K562 (cell line): Measurements from ENCODE around the gene C1QTNF12. TPM values are rescaled to one million over a fixed set of nuclear protein-coding genes. Genes with fewer than 3 reads are reported as not detected.
A peak's percentile ranks its signal among the peaks of the same experiment; 100 is the strongest.

ENCODE experiments used
- ATAC-seq: fragments of 200-7000 bp; cut with Tn5 transposase; 3 replicates; pipeline ENCODE4 v1.9.1; 2020; ENCODE audit warnings: moderate library complexity
- BruUV-seq: library from RNA; stranded (reverse); fragments of 400-500 nt; replicated peaks from 2 replicates; lab custom pipeline; 2021; lab: Mats Ljungman, UMichigan
- CTCF ChIA-PET: fragments of 300-600 bp; formaldehyde crosslinking; extraction: SDS; loops from one replicate; lab custom pipeline; 2021; ENCODE audit warnings: low intra/inter-chr PET ratio; lab: Yijun Ruan, JAX
- POLR2A ChIA-PET: fragments of 300-600, 350-650 bp; sonication (Branson Sonifier 250); formaldehyde crosslinking; extraction: SDS; loops from one replicate; lab custom pipeline; 2021; ENCODE audit warnings: antibody characterized with exemption, inconsistent platforms; lab: Yijun Ruan, JAX
- DNase-seq, 4 experiments: peaks; one replicate each; pipeline versions ENCODE4 v3.0.0 to v3.0.0-alpha.2; 2011 to 2018; ENCODE audit warnings: low spot score in 3 of 4, mixed read lengths in 3 of 4; ENCODE audit errors: extremely low read depth in 1 of 4
- FAIRE-seq: peaks from 2 replicates; lab custom pipeline; 2011; peaks lifted over from hg19 to GRCh38; lab: Jason Lieb, UNC
- H2AFZ ChIP-seq: 2 replicates; pipeline ENCODE4 v1.6.0; 2011; ENCODE audit warnings: low read depth, low read length, control low read depth, inconsistent platforms
- H3K27ac ChIP-seq: fragments of 200-600 bp; 3 replicates; pipeline ENCODE4 v1.8.0; 2011; ENCODE audit warnings: low read depth, mild to moderate bottlenecking, control low read depth, inconsistent platforms, low read length, moderate library complexity, mixed read lengths; ENCODE audit errors: extremely low read depth
- H3K27me3 ChIP-seq, 2 experiments: fragments of 300-600 bp in 1 of 2; 2 replicates in 1 of 2; 3 replicates in 1 of 2; pipeline versions ENCODE4 v1.6.0 to v1.8.0; 2011; ENCODE audit warnings: inconsistent platforms in 2 of 2, low read length in 2 of 2, mild to moderate bottlenecking in 1 of 2, mixed read lengths in 1 of 2, moderate library complexity in 1 of 2; ENCODE audit not compliant: control insufficient read depth in 2 of 2, insufficient read depth in 2 of 2
- H3K36me3 ChIP-seq: fragments of 300-600 bp; 3 replicates; pipeline ENCODE4 v1.8.0; 2011; ENCODE audit warnings: mild to moderate bottlenecking, low read length, inconsistent platforms; ENCODE audit not compliant: control insufficient read depth, insufficient read depth
- H3K4me1 ChIP-seq, 2 experiments: fragments of 200-600 bp in 1 of 2; replicated peaks in 1 of 2; 2 replicates in 1 of 2; 3 replicates in 1 of 2; pipeline versions ENCODE4 v1.5.1 to v1.8.0; 2011; ENCODE audit warnings: inconsistent platforms in 2 of 2, low read length in 2 of 2, mild to moderate bottlenecking in 1 of 2, mixed read lengths in 1 of 2, moderate library complexity in 1 of 2; ENCODE audit not compliant: control insufficient read depth in 2 of 2, insufficient read depth in 2 of 2
- H3K4me2 ChIP-seq: 2 replicates; pipeline ENCODE4 v1.6.1; 2011; ENCODE audit warnings: low read length, control low read depth, inconsistent platforms, mixed read lengths; ENCODE audit not compliant: insufficient read depth
- H3K4me3 ChIP-seq: fragments of 200-600 bp; sonication (generic), shearing (Covaris generic); 2 replicates; pipeline ENCODE4 v1.5.1; 2016; ENCODE audit warnings: control low read depth, inconsistent platforms
- H3K79me2 ChIP-seq: fragments of 200-600 bp; 3 replicates; pipeline ENCODE4 v1.8.0; 2011; ENCODE audit warnings: low read length, inconsistent platforms; ENCODE audit not compliant: control insufficient read depth, insufficient read depth
- H3K9ac ChIP-seq, 2 experiments: 2 replicates each; pipeline versions ENCODE4 v1.6.0 to v1.6.1; 2011; ENCODE audit warnings: low read depth in 2 of 2, low read length in 2 of 2, control low read depth in 1 of 2, inconsistent platforms in 1 of 2, mild to moderate bottlenecking in 1 of 2, mixed read lengths in 1 of 2; ENCODE audit not compliant: insufficient read depth in 1 of 2
- H3K9me1 ChIP-seq: one replicate; pipeline ENCODE4 v1.6.0; 2011; ENCODE audit warnings: inconsistent platforms, mild to moderate bottlenecking, low read length, moderate library complexity; ENCODE audit not compliant: control insufficient read depth, insufficient read depth
- H3K9me3 ChIP-seq: replicated peaks from 2 replicates; pipeline ENCODE4 v1.5.1; 2011; ENCODE audit warnings: low read depth, low read length, inconsistent platforms; ENCODE audit not compliant: control insufficient read depth, insufficient read depth
- H4K20me1 ChIP-seq: replicated peaks from 2 replicates; pipeline ENCODE4 v1.6.1; 2011; ENCODE audit warnings: low read length, inconsistent platforms, mixed read lengths; ENCODE audit not compliant: control insufficient read depth, insufficient read depth
- E4F1 ChIP-seq: fragments of 250-450 bp; sonication (Bioruptor Pico); IDR thresholded peaks from 2 replicates; pipeline ENCODE4 v1.5.0; 2021; ENCODE audit warnings: mild to moderate bottlenecking, borderline replicate concordance
- ESRRA ChIP-seq: fragments of 450-650 bp; IDR thresholded peaks from 2 replicates; pipeline ENCODE4 v1.6.1; 2014; ENCODE audit warnings: low read depth, mild to moderate bottlenecking, moderate library complexity, borderline replicate concordance
- FOXA1 ChIP-seq: fragments of 450-650 bp; IDR thresholded peaks from 2 replicates; pipeline ENCODE4 v1.6.1; 2016; ENCODE audit warnings: mild to moderate bottlenecking, borderline replicate concordance
- HDAC8 ChIP-seq: fragments of 450-650 bp; IDR thresholded peaks from 2 replicates; pipeline ENCODE4 v1.6.1; 2016; ENCODE audit warnings: mild to moderate bottlenecking, missing genetic modification characterization, moderate library complexity, missing compliant biosample characterization
- MECOM ChIP-seq: fragments of 250-450 bp; sonication (Bioruptor Pico); IDR thresholded peaks from 2 replicates; pipeline ENCODE4 v1.8.0; 2022; ENCODE audit warnings: inconsistent platforms
- RBM25 ChIP-seq: fragments of 200-400 bp; formaldehyde crosslinking; IDR thresholded peaks from 2 replicates; pipeline ENCODE4 v1.6.1; 2018; ENCODE audit warnings: low read length, low read depth, moderate library complexity; ENCODE audit not compliant: severe bottlenecking
- RHOXF2B ChIP-seq: fragments of 250-450 bp; sonication (Bioruptor Pico); conservative IDR thresholded peaks from 2 replicates; pipeline ENCODE4 v1.5.1; 2021
- SPI1 ChIP-seq: IDR thresholded peaks from 2 replicates; pipeline ENCODE4 v1.6.1; 2011; ENCODE audit warnings: low read depth, low read length, control low read depth, borderline replicate concordance
- TCFL5 ChIP-seq: fragments of 250-450 bp; sonication (Bioruptor Pico); conservative IDR thresholded peaks from 2 replicates; pipeline ENCODE4 v1.6.1; 2021; ENCODE audit warnings: mild to moderate bottlenecking, moderate library complexity, matching md5 sums
- U2AF1 ChIP-seq: fragments of 200-400 bp; formaldehyde crosslinking; optimal IDR thresholded peaks from 2 replicates; pipeline ENCODE3; 2017; ENCODE audit warnings: mild to moderate bottlenecking, low read depth, low read length, moderate library complexity
- ZBTB43 ChIP-seq: sonication (generic); formaldehyde crosslinking; IDR thresholded peaks from 2 replicates; pipeline ENCODE4 v1.8.0; 2023; ENCODE audit warnings: mild to moderate bottlenecking, missing genetic modification reagents
- ZFX ChIP-seq: sonication (generic); formaldehyde crosslinking; IDR thresholded peaks from 2 replicates; pipeline ENCODE4 v1.8.0; 2022; ENCODE audit warnings: mild to moderate bottlenecking, missing genetic modification reagents, moderate library complexity
- ZNF316 ChIP-seq: fragments of 450-650 bp; IDR thresholded peaks from 2 replicates; pipeline ENCODE4 v1.6.1; 2016
- ZNF431 ChIP-seq: sonication (generic); formaldehyde crosslinking; IDR thresholded peaks from 2 replicates; pipeline ENCODE4 v1.8.0; 2022; ENCODE audit warnings: mild to moderate bottlenecking, missing genetic modification reagents
- ZNF551 ChIP-seq: fragments of 250-450 bp; sonication (Bioruptor Pico); IDR thresholded peaks from 2 replicates; pipeline ENCODE4 v1.5.0; 2021; ENCODE audit warnings: mild to moderate bottlenecking, moderate library complexity
- WGBS: fragments of 100-300 bp; shearing (Covaris generic); methylation state at CpG from one replicate; pipeline ENCODE4 v1.1.6; 2016; ENCODE audit warnings: low coverage, mixed read lengths; ENCODE audit not compliant: insufficient coverage; ENCODE audit errors: missing lambda C conversion rate; 5-methylcytosine and 5-hydroxymethylcytosine counted together
- in situ Hi-C: fragments of 300-500 bp; cut with MboI; formaldehyde crosslinking; loops from 4 replicates; pipeline ENCODE4 v1.15.0; 2018; ENCODE audit warnings: inconsistent platforms, mixed read lengths
- intact Hi-C: fragments of 100-400 bp; cut with micrococcal nuclease; formaldehyde crosslinking; loops from 2 replicates; pipeline ENCODE4 v1.14.2; 2022
- polyA plus RNA-seq, 8 experiments: library from polyadenylated mRNA; depleted of rRNA in 4 of 8; stranded (reverse) in 5 of 8; unstranded in 3 of 8; fragments of >200 nt; fragmentation: Nextera tagmentation in 2 of 8; fragmentation: Illumina TruSeq in 1 of 8; extraction: Ambion mirVana in 2 of 8; extraction: Trizol in 1 of 8; gene quantifications; 2 replicates each; pipeline versions ENCODE4 v1.2.1 to v1.2.3, GENCODE V29; 2011 to 2014; ENCODE audit warnings: inconsistent platforms in 1 of 8, missing spikeins in 1 of 8
- total RNA-seq, 7 experiments: library from RNA; depleted of rRNA in 6 of 7; stranded (reverse); fragments of >200 nt in 6 of 7; fragmentation: Illumina TruSeq in 2 of 7; extraction: Trizol in 2 of 7; gene quantifications; 2 replicates each; pipeline versions ENCODE4 v1.2.1 to v1.2.3, GENCODE V29; 2011 to 2021; ENCODE audit warnings: low replicate concordance in 1 of 7

The C1QTNF12 gene
- total and polyA plus RNA-seq, 9 of the 15 experiments (the other 6 are each of a cell fraction or from before 2014, with no cell fraction given) = 0.11 to 4.3 (median 0.93) TPM; not detected in 3

GRCh38 chr1:1262071-1262470, 15.5 kb upstream of the C1QTNF12 start (continued):
- TF ChIP-seq ZBTB43 (no peak), U2AF1 (no peak), ZNF431 (CRISPR knock-in tag) (no peak)

DNA sequence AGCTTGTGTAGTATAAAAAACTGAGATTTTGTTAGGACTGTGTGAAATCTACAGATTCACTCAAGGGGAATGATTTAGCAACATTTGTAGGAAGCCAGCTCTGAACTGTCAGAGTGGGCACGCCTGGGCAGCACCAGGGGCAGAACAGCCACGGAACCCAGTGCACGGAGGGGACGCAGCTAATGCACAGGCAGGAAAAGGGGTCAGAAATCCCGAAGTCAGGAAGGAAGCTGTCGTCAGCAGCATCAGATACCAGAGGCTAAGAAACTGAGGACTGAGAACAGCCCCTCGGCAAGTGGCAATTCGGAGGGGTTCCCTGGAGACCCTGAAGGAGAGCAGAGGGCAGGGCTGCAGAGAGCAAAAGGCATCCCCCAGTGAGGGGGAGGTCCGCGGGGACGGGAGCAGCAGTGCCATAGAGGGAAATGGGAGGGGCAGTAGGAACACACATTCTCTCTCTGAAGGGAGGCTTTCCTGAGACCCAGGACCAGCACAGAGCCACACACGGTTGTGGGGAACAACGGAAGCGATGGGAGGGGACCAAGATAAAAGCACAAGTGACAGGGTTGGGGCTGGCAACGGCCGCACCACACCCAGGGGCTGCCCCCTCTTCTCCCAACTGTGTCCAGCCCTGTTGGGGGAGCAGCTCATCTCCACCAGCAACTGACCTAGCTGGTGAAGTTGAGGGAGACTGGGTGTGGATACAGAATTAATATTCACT, 14.5 kb upstream of the C1QTNF12 start:
- intact Hi-C loops (no loop called here), in situ Hi-C loops (no loop called here)
- WGBS = 91% methylated on average over 16 of the region's 16 CpGs
- no peak for ATAC-seq
- no peak for FAIRE-seq
- ChIA-PET CTCF (interaction anchor here (0.7 kb wide), 1 partner anchor 15 kb away, joined by 3 read pairs; no protein-coding TSS in a partner anchor), POLR2A (interaction anchor here (0.7 to 1.4 kb wide), 5 partner anchors 9 to 39 kb away, joined by 3 to 7 read pairs (median 4); partner anchors contain the start of gene UBE2J2)
- peaks cover 0 to 31% of the 10 kb centered on the region in 2 experiments; a peak in 2 of 5 replicates for H3K4me1 ChIP-seq
- H3K79me2 ChIP-seq = peaks cover 22% of the 10 kb centered on the region
- H3K4me3 ChIP-seq = no peak overlapping the region
- H3K9me3 ChIP-seq = no peaks in the 10 kb centered on the region
- no peak for DNase-seq
- H3K4me2 ChIP-seq = no peak overlapping the region
- H3K27ac ChIP-seq = no peak overlapping the region
- BruUV-seq = no TSS peak
- H3K27me3 ChIP-seq = no peaks in the 10 kb centered on the region; a peak in 1 of 5 replicates
- peaks cover 10% of the 10 kb centered on the region for H3K9me1 ChIP-seq
- peak overlapping the region in 1 of 2 experiments; percentile 0; a peak in 2 of 4 replicates for H3K9ac ChIP-seq
- no peak overlapping the region for H2AFZ ChIP-seq
- H3K36me3 ChIP-seq = peaks cover 94% of the 10 kb centered on the region
- H4K20me1 ChIP-seq = peaks cover 8% of the 10 kb centered on the region; the same call in 1 of the 2 replicates
- no peak for TF ChIP-seq FOXA1
- no peak for TF ChIP-seq ESRRA
- TF ChIP-seq E4F1 (CRISPR knock-in tag) = no peak
- no peak for TF ChIP-seq SPI1
- TF ChIP-seq ZNF431 (CRISPR knock-in tag) = no peak
- TF ChIP-seq ZNF316 = no peak
- TF ChIP-seq MECOM (CRISPR knock-in tag) = no peak
- TF ChIP-seq HDAC8 (tag) = no peak
- TF ChIP-seq TCFL5 (CRISPR knock-in tag) = no peak
- TF ChIP-seq RBM25 = no peak
- no peak for TF ChIP-seq ZNF551 (CRISPR knock-in tag)
- TF ChIP-seq ZFX (CRISPR knock-in tag) = no peak
- no peak for TF ChIP-seq RHOXF2B (CRISPR knock-in tag)
